Measurements from ENCODE around the gene IMMT. TPM values are rescaled to one million over a fixed set of nuclear protein-coding genes. Genes with fewer than 3 reads are reported as not detected.

IMMT gene
- total RNA-seq, 4 donors from 2014 or later, result 42.6 to 54.3 (median 46.6) TPM

- H3K9me3 ChIP-seq, result no peaks in the 10 kb centered on the region
- no peaks in the 10 kb centered on the region for H3K27me3 ChIP-seq
- H3K36me3 ChIP-seq, result peaks cover 0 to 28% (median 0%) of the 10 kb centered on the region in 3 donors
- H3K4me1 ChIP-seq, result peaks cover 0 to 4% (median 1%) of the 10 kb centered on the region in 4 donors
- H3K4me3 ChIP-seq, result peak overlapping the region in 1 of 4 donors; percentile 37
- WGBS, 2 donors, result 50 to 55% methylated on average over 13 of the region's 13 CpGs
- no peak for DNase-seq (ENCODE audit: low spot score in 2 of 2)
- no peak overlapping the region for H3K27ac ChIP-seq
- TF ChIP-seq CTCF (IDR thresholded peaks at IDR 0.05), result no peak
- no peak for TF ChIP-seq POLR2A (IDR thresholded peaks at IDR 0.05)
Observed at GRCh38 chr2:86216575-86217555, 21.6 kb upstream of the IMMT start.

DNA sequence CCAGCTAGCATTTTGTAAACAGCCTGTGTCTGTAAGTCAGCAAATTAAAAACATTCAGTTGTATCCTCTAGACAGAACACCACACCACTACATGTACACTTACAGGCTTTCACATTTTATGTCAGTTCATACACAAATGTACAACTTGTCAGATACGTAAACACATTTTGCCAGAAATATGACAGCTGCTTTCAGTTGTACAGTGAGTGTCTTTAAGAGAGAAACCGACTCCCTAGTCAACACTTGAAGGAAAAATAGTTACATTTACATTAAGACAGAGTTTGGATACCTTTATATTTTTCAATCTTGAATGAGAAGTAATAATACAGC lies 19.2 kb upstream of the IMMT start:
- WGBS, 2 donors, result 88 to 96% methylated on average over 2 of the region's 2 CpGs
- H3K36me3 ChIP-seq, result peaks cover 3 to 52% (median 13%) of the 10 kb centered on the region in 3 donors
- no peaks in the 10 kb centered on the region for H3K27me3 ChIP-seq
- no peaks in the 10 kb centered on the region for H3K9me3 ChIP-seq
- peaks cover 0 to 4% (median 1%) of the 10 kb centered on the region in 4 donors for H3K4me1 ChIP-seq
- TF ChIP-seq EP300 (IDR thresholded peaks at IDR 0.05) (no peak), CTCF (IDR thresholded peaks at IDR 0.05) (no peak), POLR2A (IDR thresholded peaks at IDR 0.05) (no peak)
- no peak for DNase-seq (ENCODE audit: low spot score in 2 of 2)
- H3K27ac ChIP-seq, result no peak overlapping the region
- H3K4me3 ChIP-seq, result no peak overlapping the region

DNA sequence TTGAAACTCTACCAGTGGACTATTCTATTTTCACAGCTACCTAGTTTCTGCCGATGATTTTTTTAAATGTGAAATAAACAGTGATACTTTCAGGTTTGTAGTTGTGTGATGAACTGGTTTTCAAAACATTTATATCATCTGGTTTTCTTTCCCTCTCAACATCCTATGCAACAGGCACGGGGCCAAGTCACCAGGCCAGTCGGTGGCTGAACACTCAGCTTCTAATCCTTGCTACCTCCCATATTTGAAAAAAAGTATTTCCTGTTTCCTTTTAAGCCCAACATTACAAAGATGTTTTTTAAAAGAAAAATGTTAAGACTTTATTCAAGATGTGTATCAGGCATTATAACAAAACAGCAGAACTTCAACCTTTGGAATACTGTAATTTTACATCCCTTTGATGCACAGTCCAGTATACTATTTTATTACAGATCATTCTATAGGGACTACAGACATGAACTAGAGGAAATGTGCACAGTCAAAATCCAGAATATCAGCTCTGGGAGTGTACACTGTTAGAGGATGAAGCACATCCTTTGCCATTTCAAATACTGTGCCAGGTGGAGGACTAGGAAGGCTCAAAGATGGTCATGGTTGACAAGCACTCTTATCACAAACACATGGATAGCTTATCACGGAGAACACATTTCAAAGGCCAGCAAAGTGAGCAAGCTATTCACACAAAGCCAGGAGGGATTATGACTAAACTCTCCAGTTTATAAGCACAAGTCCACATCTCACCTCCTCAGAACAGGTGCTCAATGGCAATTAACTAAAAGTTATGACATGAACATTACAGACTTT lies 18.6 kb upstream of the IMMT start:
- peaks cover 3 to 58% (median 17%) of the 10 kb centered on the region in 3 donors for H3K36me3 ChIP-seq
- WGBS, 2 donors, result 49 to 54% methylated on average over 4 of the region's 4 CpGs
- DNase-seq (ENCODE audit: low spot score in 2 of 2), result no peak
- H3K27ac ChIP-seq, result no peak overlapping the region
- H3K4me3 ChIP-seq, result no peak overlapping the region
- H3K9me3 ChIP-seq, result no peaks in the 10 kb centered on the region
- H3K4me1 ChIP-seq, result peaks cover 0 to 4% (median 1%) of the 10 kb centered on the region in 4 donors
- TF ChIP-seq POLR2A (IDR thresholded peaks at IDR 0.05) (no peak), CTCF (IDR thresholded peaks at IDR 0.05) (no peak), EP300 (IDR thresholded peaks at IDR 0.05) (no peak)
- no peaks in the 10 kb centered on the region for H3K27me3 ChIP-seq

GRCh38 chr2:86213056-86213455 lies 17.8 kb upstream of the IMMT start:
- no peak for DNase-seq (ENCODE audit: low spot score in 2 of 2)
- 51 to 52% methylated on average over 1 of the region's 1 CpG for WGBS, 2 donors
- Histone ChIP-seq H3K9me3 (no peaks in the 10 kb centered on the region), H3K27me3 (no peaks in the 10 kb centered on the region), H3K36me3 (peaks cover 3 to 66% (median 26%) of the 10 kb centered on the region in 3 donors), H3K27ac (no peak overlapping the region), H3K4me3 (no peak overlapping the region), H3K4me1 (peaks cover 0 to 4% (median 1%) of the 10 kb centered on the region in 4 donors)
- TF ChIP-seq EP300 (IDR thresholded peaks at IDR 0.05) (no peak), POLR2A (IDR thresholded peaks at IDR 0.05) (no peak), CTCF (IDR thresholded peaks at IDR 0.05) (no peak)

Measured in tibial nerve (tissue), 4 donors.